Psoas muscle (tissue), 8 donors: ENCODE measurements around the gene CHSY1. TPM values are rescaled to one million over a fixed set of nuclear protein-coding genes. Genes with fewer than 3 reads are reported as not detected.

Source experiments
- ATAC-seq, 4 donors: fragments of 200-7000 bp; cut with Tn5 transposase; one replicate each; pipeline ENCODE4 v1.9.1; 2020; ENCODE audit warnings: moderate library complexity in 3 of 4, mild to moderate bottlenecking in 2 of 4
- DNase-seq, 2 donors: peaks; one replicate each; pipeline ENCODE4 v3.0.0-alpha.2; 2020
- H3K27ac ChIP-seq: fragments of 200-600 bp; one replicate; pipeline ENCODE4 v1.8.0; 2022
- H3K27me3 ChIP-seq, 3 donors: fragments of 200-600 bp in 1 of 3; one replicate each; pipeline versions ENCODE4 v1.6.1 to v1.8.0; 2013 to 2022; ENCODE audit warnings: low read length in 2 of 3, mild to moderate bottlenecking in 2 of 3, moderate library complexity in 1 of 3; ENCODE audit not compliant: insufficient read depth in 3 of 3
- H3K36me3 ChIP-seq, 2 donors: fragments of 200-600 bp in 1 of 2; one replicate each; pipeline versions ENCODE4 v1.6.1 to v1.8.0; 2013 to 2022; ENCODE audit warnings: low read depth in 1 of 2, mild to moderate bottlenecking in 1 of 2, moderate library complexity in 1 of 2; ENCODE audit not compliant: insufficient read depth in 1 of 2
- H3K4me1 ChIP-seq: fragments of 200-600 bp; one replicate; pipeline ENCODE4 v1.8.0; 2022
- H3K4me3 ChIP-seq: fragments of 200-600 bp; one replicate; pipeline ENCODE4 v1.8.0; 2022; ENCODE audit warnings: mild to moderate bottlenecking
- H3K9me3 ChIP-seq: fragments of 200-600 bp; one replicate; pipeline ENCODE4 v1.8.0; 2022
- WGBS, 3 donors: extraction: QIAGEN DNeasy Blood & Tissue Kit; methylation state at CpG; one replicate each; pipeline versions ENCODE4 v1.1.6 to v1.1.7; 2013; 5-methylcytosine and 5-hydroxymethylcytosine counted together
- intact Hi-C, 2 donors: fragments of 100-400 bp; cut with DNase I; formaldehyde crosslinking; loops; one replicate each; pipeline versions ENCODE4 v1.11.0 to v1.14.2; 2022
- polyA plus RNA-seq, 3 donors: library from polyadenylated mRNA; stranded (reverse); fragments of 200-250 nt; gene quantifications; one replicate each; pipeline ENCODE4 v1.2.3, GENCODE V29; 2013
- total RNA-seq, 4 donors: library from RNA; stranded (reverse); fragmentation: NEBNext Ultra II Directional in 2 of 4; extraction: Animal tissue kit (Norgen Biotek cat#: 25700) in 2 of 4; gene quantifications; one replicate each; pipeline versions ENCODE4 v1.2.1 to v1.2.4, GENCODE V29; 2021 to 2023
- TF ChIP-seq, protein P1 (sequence below): fragments of 200-600 bp; IDR thresholded peaks from one replicate; pipeline ENCODE4 v1.8.0; 2022; ENCODE audit warnings: antibody characterized with exemption
- donor health status: healthy with polysubstance abuse.
- donor health status: DM: no; HTN: no; CAD: no; lungs with moderate emphysema.
- donor health status: Bipolar disorder and iron deficiency.
- donor health status: healthy.
- donor health status: DM: yes; HTN: yes; CAD: no.
- donor health status: DM: no; HTN: no; CAD: no.
- donor health status: DM: no; HTN: no; CAD: no.
- donor health status: DM: yes; HTN: yes; CAD: no.

Gene CHSY1
- total and polyA plus RNA-seq, 7 donors: 2.9 to 11.4 (median 6.7) TPM

DNA sequence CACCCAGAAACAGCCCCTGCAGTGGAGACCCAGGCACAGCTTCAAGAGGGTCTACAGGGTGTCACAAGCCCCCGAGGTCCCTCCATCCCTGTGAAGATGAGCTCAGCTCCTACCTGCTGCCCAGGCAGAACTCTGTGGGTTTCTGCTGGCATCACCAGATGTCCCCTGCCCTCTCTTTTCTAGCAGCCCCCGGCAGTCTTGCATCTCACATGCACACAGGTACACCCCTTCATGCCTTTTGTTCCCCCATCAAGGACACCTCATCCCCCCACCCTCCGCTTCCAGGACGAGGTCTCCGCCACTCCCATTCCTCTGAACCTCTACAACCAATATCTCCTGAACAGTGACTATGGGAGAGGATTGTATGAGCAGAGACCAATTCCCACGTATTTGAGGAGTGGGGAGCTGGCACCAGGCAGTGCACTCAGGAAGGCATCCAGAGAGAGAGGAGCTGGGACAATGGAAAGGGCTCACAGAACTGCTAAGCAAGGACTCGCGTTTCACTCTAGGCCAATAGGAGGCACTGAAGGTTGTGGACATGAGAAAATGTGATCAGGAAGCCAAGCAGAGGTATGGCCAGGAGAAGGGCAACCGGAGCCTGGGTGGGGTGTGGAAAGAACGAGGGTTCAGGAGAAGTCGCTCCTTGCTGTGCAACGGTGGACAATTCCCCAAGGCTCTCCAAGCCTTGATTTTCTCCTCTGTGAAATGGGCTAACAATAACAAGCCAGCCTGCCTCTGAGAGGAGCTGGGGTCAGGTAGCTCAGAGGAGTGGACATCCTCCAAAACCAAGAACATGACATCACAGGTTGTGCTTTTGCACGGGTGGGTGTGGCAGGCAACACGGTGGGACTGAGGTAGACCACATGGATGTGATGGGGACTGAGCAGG is 115.2 kb downstream of the CHSY1 start:
- H3K9me3 ChIP-seq: no peaks in the 10 kb centered on the region
- H3K27ac ChIP-seq: no peak overlapping the region
- 87 to 89% (median 88%) methylated on average over 14 of the region's 14 CpGs for WGBS, 3 donors
- H3K4me1 ChIP-seq: no peaks in the 10 kb centered on the region
- intact Hi-C loops: no loop called here
- DNase-seq: peak in 1 of 2 donors; percentile 11
- H3K27me3 ChIP-seq: peaks cover 0 to 3% (median 0%) of the 10 kb centered on the region in 3 donors
- no peak for ATAC-seq
- no peaks in the 10 kb centered on the region for H3K36me3 ChIP-seq
- no peak overlapping the region for H3K4me3 ChIP-seq
- TF ChIP-seq, protein P1, sequence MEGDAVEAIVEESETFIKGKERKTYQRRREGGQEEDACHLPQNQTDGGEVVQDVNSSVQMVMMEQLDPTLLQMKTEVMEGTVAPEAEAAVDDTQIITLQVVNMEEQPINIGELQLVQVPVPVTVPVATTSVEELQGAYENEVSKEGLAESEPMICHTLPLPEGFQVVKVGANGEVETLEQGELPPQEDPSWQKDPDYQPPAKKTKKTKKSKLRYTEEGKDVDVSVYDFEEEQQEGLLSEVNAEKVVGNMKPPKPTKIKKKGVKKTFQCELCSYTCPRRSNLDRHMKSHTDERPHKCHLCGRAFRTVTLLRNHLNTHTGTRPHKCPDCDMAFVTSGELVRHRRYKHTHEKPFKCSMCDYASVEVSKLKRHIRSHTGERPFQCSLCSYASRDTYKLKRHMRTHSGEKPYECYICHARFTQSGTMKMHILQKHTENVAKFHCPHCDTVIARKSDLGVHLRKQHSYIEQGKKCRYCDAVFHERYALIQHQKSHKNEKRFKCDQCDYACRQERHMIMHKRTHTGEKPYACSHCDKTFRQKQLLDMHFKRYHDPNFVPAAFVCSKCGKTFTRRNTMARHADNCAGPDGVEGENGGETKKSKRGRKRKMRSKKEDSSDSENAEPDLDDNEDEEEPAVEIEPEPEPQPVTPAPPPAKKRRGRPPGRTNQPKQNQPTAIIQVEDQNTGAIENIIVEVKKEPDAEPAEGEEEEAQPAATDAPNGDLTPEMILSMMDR: no peak

DNA sequence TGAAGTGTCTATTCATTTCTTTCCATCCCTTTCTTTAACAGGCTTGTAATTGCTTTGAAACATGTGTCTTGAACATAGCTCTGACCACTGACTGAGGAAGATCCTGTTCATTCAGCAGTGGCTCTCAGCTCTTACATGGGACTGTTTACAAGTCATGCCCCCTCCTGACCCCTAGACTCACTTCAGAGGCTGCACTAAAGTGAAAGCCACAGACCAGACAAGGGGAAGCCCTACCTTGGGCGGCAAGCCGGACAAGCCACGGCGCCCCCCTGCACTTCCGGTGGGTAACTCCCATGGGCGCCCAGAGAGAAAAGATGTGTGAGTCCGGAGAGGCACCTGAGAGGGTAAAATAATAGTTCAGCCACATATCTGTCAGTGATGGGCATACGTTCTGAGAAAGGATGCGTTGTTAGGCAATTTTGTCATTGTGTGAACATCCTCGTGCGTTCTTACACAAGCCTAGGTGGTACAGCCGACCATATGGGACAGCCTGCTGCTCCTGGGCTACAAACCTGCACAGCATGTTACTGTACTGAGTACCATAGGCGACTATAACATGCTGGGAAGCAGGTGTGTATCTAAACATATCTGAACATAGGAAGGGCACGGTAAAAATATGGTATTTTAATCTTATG is 116.2 kb downstream of the CHSY1 start:
- H3K4me1 ChIP-seq: no peaks in the 10 kb centered on the region
- peak in 1 of 2 donors; percentile 30 for DNase-seq
- TF ChIP-seq, protein P1: no peak
- intact Hi-C loops: no loop called here
- H3K36me3 ChIP-seq: no peaks in the 10 kb centered on the region
- peaks cover 0 to 4% (median 0%) of the 10 kb centered on the region in 3 donors for H3K27me3 ChIP-seq
- H3K9me3 ChIP-seq: no peaks in the 10 kb centered on the region
- no peak overlapping the region for H3K27ac ChIP-seq
- no peak for ATAC-seq
- WGBS, 3 donors: 83 to 85% (median 84%) methylated on average over 14 of the region's 14 CpGs
- no peak overlapping the region for H3K4me3 ChIP-seq

DNA sequence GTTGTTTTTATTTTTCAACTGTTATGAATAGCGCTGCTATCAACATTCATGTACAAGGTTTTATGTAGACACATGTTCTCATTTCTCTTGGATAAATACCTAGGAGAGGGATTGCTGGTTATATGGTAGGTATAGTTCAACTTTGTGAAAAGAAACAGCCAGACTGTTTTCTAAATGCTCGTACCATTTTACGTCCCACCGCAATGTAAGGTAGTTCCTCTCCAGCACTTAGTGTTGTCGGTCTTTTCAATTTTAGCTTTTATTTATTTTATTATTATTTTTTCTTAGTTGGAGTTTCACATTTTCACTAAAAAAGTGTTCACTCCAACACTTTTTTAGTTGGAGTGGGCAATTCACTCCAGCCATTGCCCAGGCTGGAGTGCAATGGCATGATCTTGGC is 117.1 kb downstream of the CHSY1 start:
- Histone ChIP-seq H3K4me3 (no peak overlapping the region), H3K9me3 (no peaks in the 10 kb centered on the region), H3K36me3 (no peaks in the 10 kb centered on the region), H3K27ac (no peak overlapping the region), H3K4me1 (no peaks in the 10 kb centered on the region), H3K27me3 (peaks cover 0 to 4% (median 0%) of the 10 kb centered on the region in 3 donors)
- TF ChIP-seq, protein P1: no peak
- WGBS, 3 donors: 99% methylated on average over 5 of the region's 5 CpGs
- intact Hi-C loops: no loop called here
- no peak for ATAC-seq
- DNase-seq: no peak

DNA sequence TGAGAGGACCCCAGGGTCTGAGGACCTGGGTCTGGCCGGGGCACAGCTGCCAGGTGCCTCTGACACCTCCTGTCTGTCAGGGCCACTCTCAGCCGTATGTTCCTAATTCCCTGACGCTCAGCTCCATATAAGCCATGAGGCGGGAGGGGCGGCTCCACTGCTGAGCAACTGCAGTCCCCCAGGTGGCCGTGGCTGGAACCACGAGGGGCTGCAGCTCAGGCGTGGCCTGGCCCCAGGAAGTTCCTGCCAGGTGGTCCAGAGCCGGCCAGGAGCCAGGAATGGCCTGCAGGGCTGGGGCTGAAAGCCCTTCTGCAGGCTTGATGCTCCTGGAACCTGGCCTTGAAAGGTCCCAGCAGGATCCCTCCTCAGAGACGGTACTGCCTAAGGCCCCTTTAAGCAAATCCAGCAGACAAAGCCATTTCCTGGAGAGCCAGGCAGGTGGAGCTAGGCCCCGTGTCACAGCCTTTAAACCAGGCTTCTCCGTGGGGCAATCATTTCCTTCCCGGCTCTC is 118.0 kb downstream of the CHSY1 start:
- Histone ChIP-seq H3K27ac (no peak overlapping the region), H3K9me3 (no peaks in the 10 kb centered on the region), H3K4me3 (no peak overlapping the region), H3K4me1 (no peaks in the 10 kb centered on the region), H3K36me3 (no peaks in the 10 kb centered on the region), H3K27me3 (peaks cover 0 to 4% (median 0%) of the 10 kb centered on the region in 3 donors)
- ATAC-seq (no peak), DNase-seq (no peak)
- TF ChIP-seq, protein P1: no peak
- intact Hi-C loops: no loop called here
- WGBS, 3 donors: 64 to 78% (median 78%) methylated on average over 13 of the region's 13 CpGs
